IPS-18a (cell line): ENCODE measurements around the gene FAM153A.
"Not testable (repeated sequence)": the region's sequence is repeated elsewhere in the genome, so short reads cannot be mapped to it uniquely, and the experiment has no call there.

Experiments used
- H3K27ac ChIP-seq: one replicate; pipeline ENCODE4 v1.5.1; 2013; ENCODE audit warnings: low read length
- H3K27me3 ChIP-seq: one replicate; pipeline ENCODE4 v1.6.1; 2013; ENCODE audit warnings: mild to moderate bottlenecking, low read length; ENCODE audit not compliant: control insufficient read depth, insufficient read depth
- H3K36me3 ChIP-seq: one replicate; pipeline ENCODE4 v1.6.1; 2013; ENCODE audit warnings: low read depth, low read length; ENCODE audit not compliant: control insufficient read depth
- H3K4me1 ChIP-seq: one replicate; pipeline ENCODE4 v1.6.1; 2013; ENCODE audit warnings: low read depth, low read length; ENCODE audit not compliant: control insufficient read depth
- H3K4me3 ChIP-seq: one replicate; pipeline ENCODE4 v1.5.1; 2013; ENCODE audit warnings: low read length
- H3K9ac ChIP-seq: one replicate; pipeline ENCODE4 v1.6.1; 2013; ENCODE audit warnings: mild to moderate bottlenecking, low read length, moderate library complexity
- H3K9me3 ChIP-seq: one replicate; pipeline ENCODE4 v1.6.1; 2013; ENCODE audit warnings: low read depth, low read length; ENCODE audit not compliant: control insufficient read depth

FAM153A gene

GRCh38 chr5:177782792-177783633, at the start of gene FAM153A:
Gene FAM153A (minus strand): TSS chr5:177782899.
- H3K27me3 ChIP-seq, H3K4me3 ChIP-seq, H3K27ac ChIP-seq, H3K9ac ChIP-seq, H3K9me3 ChIP-seq, H3K4me1 ChIP-seq, H3K36me3 ChIP-seq: not testable (repeated sequence)

- not testable (repeated sequence) for H3K9me3 ChIP-seq, H3K36me3 ChIP-seq
Observed at GRCh38 chr5:177832287-177832686, 49.6 kb upstream of the FAM153A start.

GRCh38 chr5:177826073-177826472, 43.4 kb upstream of the FAM153A start:
- H3K4me1 ChIP-seq, H3K4me3 ChIP-seq, H3K27me3 ChIP-seq, H3K9me3 ChIP-seq, H3K9ac ChIP-seq, H3K27ac ChIP-seq, H3K36me3 ChIP-seq: not testable (repeated sequence)

More at GRCh38 chr5:177832287-177832686, 49.6 kb upstream of the FAM153A start:
- H3K4me3 ChIP-seq, H3K27me3 ChIP-seq, H3K27ac ChIP-seq, H3K9ac ChIP-seq, H3K4me1 ChIP-seq: not testable (repeated sequence)

GRCh38 chr5:177824776-177825175, 42.1 kb upstream of the FAM153A start:
- H3K4me3 ChIP-seq, H3K27ac ChIP-seq, H3K27me3 ChIP-seq, H3K9me3 ChIP-seq, H3K36me3 ChIP-seq, H3K4me1 ChIP-seq, H3K9ac ChIP-seq: not testable (repeated sequence)

GRCh38 chr5:177822489-177822888, 39.8 kb upstream of the FAM153A start:
- not testable (repeated sequence) for H3K36me3 ChIP-seq, H3K9ac ChIP-seq, H3K9me3 ChIP-seq, H3K4me1 ChIP-seq, H3K4me3 ChIP-seq, H3K27ac ChIP-seq, H3K27me3 ChIP-seq

GRCh38 chr5:177819664-177820063, 37.0 kb upstream of the FAM153A start:
- H3K9ac ChIP-seq, H3K36me3 ChIP-seq, H3K27ac ChIP-seq, H3K4me1 ChIP-seq, H3K9me3 ChIP-seq, H3K27me3 ChIP-seq, H3K4me3 ChIP-seq: not testable (repeated sequence)

- H3K27me3 ChIP-seq, H3K27ac ChIP-seq, H3K9me3 ChIP-seq, H3K36me3 ChIP-seq, H3K4me3 ChIP-seq, H3K9ac ChIP-seq, H3K4me1 ChIP-seq: not testable (repeated sequence)
Observed at GRCh38 chr5:177812814-177813425, 30.2 kb upstream of the FAM153A start.

- H3K36me3 ChIP-seq, H3K4me3 ChIP-seq, H3K4me1 ChIP-seq, H3K9ac ChIP-seq, H3K27ac ChIP-seq, H3K9me3 ChIP-seq, H3K27me3 ChIP-seq: not testable (repeated sequence)
Observed at GRCh38 chr5:177812160-177812743, 29.6 kb upstream of the FAM153A start.

- H3K27me3 ChIP-seq, H3K27ac ChIP-seq, H3K36me3 ChIP-seq, H3K4me1 ChIP-seq, H3K4me3 ChIP-seq, H3K9ac ChIP-seq, H3K9me3 ChIP-seq: not testable (repeated sequence)
Observed at GRCh38 chr5:177809209-177809913, 26.7 kb upstream of the FAM153A start.

GRCh38 chr5:177808420-177808819, 25.7 kb upstream of the FAM153A start:
- not testable (repeated sequence) for H3K27me3 ChIP-seq, H3K4me1 ChIP-seq, H3K27ac ChIP-seq, H3K4me3 ChIP-seq, H3K9ac ChIP-seq, H3K36me3 ChIP-seq, H3K9me3 ChIP-seq

GRCh38 chr5:177807265-177807664, 24.6 kb upstream of the FAM153A start:
- not testable (repeated sequence) for H3K27me3 ChIP-seq, H3K4me3 ChIP-seq, H3K9me3 ChIP-seq, H3K27ac ChIP-seq, H3K36me3 ChIP-seq, H3K4me1 ChIP-seq, H3K9ac ChIP-seq
